ENCODE data around the gene TARBP1. TPM values are rescaled to one million over a fixed set of nuclear protein-coding genes. Genes with fewer than 3 reads are reported as not detected.
A peak's percentile ranks its signal among the peaks of the same experiment; 100 is the strongest.

Gene TARBP1
- total and polyA plus RNA-seq, 2 of the 13 experiments (the other 11 are each of a cell fraction or from before 2014, with no cell fraction given) = 37.7 to 67.0 TPM

DNA sequence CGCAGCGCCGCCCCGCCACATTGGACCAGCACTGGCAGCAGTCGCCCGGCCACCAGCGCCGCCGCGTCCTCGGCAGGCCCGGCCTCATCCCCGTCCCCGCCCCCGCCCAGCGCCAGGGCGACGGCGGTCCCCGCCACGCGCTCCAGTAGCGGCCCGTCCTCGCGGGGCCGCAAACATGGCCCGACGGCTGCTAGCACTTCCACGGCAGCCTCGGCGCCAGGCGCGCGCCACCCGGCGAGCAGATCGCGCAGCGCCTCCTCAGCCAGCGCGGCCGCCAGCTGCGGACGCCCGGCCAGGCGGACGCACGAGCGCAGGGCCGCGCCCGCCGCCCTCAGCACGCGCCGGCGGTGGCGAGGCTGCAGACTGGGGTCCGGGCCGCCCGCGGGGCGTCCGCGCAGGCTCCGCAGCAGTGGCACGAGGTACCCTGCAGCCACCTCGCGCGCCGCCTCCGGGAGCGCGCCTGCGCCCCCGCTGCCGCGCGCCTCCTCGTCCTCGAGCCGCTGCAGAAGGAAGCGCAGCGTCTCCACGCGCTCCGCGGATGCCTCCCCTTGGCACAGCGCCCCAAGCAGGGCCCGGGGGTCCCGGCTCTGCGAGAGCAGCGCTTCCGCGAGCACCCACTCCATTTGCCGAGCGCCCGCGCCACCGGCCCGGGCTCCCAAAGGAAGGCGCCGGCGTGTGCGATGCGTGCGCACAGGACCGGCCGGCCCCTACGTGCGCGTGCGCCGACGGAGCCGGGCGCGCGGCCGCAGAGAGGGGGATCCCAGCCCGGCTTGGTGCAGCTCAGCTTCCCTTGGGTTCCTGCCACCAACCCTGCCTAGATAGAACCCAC, at the start of gene TARBP1 (continued):
- TF ChIP-seq, protein P1, sequence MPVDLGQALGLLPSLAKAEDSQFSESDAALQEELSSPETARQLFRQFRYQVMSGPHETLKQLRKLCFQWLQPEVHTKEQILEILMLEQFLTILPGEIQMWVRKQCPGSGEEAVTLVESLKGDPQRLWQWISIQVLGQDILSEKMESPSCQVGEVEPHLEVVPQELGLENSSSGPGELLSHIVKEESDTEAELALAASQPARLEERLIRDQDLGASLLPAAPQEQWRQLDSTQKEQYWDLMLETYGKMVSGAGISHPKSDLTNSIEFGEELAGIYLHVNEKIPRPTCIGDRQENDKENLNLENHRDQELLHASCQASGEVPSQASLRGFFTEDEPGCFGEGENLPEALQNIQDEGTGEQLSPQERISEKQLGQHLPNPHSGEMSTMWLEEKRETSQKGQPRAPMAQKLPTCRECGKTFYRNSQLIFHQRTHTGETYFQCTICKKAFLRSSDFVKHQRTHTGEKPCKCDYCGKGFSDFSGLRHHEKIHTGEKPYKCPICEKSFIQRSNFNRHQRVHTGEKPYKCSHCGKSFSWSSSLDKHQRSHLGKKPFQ (CRISPR knock-in tag; IDR thresholded peaks at IDR 0.05; ENCODE audit: insufficient replicate concordance) = no peak
- TF ChIP-seq, protein P2, sequence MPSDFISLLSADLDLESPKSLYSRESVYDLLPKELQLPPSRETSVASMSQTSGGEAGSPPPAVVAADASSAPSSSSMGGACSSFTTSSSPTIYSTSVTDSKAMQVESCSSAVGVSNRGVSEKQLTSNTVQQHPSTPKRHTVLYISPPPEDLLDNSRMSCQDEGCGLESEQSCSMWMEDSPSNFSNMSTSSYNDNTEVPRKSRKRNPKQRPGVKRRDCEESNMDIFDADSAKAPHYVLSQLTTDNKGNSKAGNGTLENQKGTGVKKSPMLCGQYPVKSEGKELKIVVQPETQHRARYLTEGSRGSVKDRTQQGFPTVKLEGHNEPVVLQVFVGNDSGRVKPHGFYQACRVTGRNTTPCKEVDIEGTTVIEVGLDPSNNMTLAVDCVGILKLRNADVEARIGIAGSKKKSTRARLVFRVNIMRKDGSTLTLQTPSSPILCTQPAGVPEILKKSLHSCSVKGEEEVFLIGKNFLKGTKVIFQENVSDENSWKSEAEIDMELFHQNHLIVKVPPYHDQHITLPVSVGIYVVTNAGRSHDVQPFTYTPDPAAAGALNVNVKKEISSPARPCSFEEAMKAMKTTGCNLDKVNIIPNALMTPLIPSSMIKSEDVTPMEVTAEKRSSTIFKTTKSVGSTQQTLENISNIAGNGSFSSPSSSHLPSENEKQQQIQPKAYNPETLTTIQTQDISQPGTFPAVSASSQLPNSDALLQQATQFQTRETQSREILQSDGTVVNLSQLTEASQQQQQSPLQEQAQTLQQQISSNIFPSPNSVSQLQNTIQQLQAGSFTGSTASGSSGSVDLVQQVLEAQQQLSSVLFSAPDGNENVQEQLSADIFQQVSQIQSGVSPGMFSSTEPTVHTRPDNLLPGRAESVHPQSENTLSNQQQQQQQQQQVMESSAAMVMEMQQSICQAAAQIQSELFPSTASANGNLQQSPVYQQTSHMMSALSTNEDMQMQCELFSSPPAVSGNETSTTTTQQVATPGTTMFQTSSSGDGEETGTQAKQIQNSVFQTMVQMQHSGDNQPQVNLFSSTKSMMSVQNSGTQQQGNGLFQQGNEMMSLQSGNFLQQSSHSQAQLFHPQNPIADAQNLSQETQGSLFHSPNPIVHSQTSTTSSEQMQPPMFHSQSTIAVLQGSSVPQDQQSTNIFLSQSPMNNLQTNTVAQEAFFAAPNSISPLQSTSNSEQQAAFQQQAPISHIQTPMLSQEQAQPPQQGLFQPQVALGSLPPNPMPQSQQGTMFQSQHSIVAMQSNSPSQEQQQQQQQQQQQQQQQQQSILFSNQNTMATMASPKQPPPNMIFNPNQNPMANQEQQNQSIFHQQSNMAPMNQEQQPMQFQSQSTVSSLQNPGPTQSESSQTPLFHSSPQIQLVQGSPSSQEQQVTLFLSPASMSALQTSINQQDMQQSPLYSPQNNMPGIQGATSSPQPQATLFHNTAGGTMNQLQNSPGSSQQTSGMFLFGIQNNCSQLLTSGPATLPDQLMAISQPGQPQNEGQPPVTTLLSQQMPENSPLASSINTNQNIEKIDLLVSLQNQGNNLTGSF (CRISPR knock-in tag; IDR thresholded peaks at IDR 0.05) = no peak
- no peak for TF ChIP-seq PRPF4 (IDR thresholded peaks at IDR 0.05; ENCODE audit: low read depth, low read length, poor library complexity, severe bottlenecking)
- TF ChIP-seq, protein P3, sequence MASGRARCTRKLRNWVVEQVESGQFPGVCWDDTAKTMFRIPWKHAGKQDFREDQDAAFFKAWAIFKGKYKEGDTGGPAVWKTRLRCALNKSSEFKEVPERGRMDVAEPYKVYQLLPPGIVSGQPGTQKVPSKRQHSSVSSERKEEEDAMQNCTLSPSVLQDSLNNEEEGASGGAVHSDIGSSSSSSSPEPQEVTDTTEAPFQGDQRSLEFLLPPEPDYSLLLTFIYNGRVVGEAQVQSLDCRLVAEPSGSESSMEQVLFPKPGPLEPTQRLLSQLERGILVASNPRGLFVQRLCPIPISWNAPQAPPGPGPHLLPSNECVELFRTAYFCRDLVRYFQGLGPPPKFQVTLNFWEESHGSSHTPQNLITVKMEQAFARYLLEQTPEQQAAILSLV (CRISPR knock-in tag; IDR thresholded peaks at IDR 0.05; ENCODE audit: borderline replicate concordance) = peak; percentile 46; the same call in 1 of the 2 replicates
- no peak for TF ChIP-seq FOXP1 (IDR thresholded peaks at IDR 0.05)
- TF ChIP-seq FOXP1 (CRISPR knock-in tag; IDR thresholded peaks at IDR 0.05) = no peak
- peak; percentile 62; the same call in 1 of the 2 replicates for TF ChIP-seq TAF1 (CRISPR knock-in tag; IDR thresholded peaks at IDR 0.05)
- no peak for TF ChIP-seq MIXL1 (CRISPR knock-in tag; IDR thresholded peaks at IDR 0.05)
- TF ChIP-seq ZNF543 (CRISPR knock-in tag; IDR thresholded peaks at IDR 0.05) = no peak
- TF ChIP-seq AGO1 (IDR thresholded peaks at IDR 0.05; ENCODE audit: low read depth, low read length, poor library complexity, severe bottlenecking) = no peak
- TF ChIP-seq, protein P4, sequence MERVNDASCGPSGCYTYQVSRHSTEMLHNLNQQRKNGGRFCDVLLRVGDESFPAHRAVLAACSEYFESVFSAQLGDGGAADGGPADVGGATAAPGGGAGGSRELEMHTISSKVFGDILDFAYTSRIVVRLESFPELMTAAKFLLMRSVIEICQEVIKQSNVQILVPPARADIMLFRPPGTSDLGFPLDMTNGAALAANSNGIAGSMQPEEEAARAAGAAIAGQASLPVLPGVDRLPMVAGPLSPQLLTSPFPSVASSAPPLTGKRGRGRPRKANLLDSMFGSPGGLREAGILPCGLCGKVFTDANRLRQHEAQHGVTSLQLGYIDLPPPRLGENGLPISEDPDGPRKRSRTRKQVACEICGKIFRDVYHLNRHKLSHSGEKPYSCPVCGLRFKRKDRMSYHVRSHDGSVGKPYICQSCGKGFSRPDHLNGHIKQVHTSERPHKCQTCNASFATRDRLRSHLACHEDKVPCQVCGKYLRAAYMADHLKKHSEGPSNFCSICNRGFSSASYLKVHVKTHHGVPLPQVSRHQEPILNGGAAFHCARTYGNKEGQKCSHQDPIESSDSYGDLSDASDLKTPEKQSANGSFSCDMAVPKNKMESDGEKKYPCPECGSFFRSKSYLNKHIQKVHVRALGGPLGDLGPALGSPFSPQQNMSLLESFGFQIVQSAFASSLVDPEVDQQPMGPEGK (CRISPR knock-in tag; IDR thresholded peaks at IDR 0.05) = 0 out of 2 replicates have a peak, but pooled peaks have one; percentile 5
- TF ChIP-seq HIVEP1 (CRISPR knock-in tag; IDR thresholded peaks at IDR 0.05) = no peak
- no peak for TF ChIP-seq KLF11 (CRISPR knock-in tag; IDR thresholded peaks at IDR 0.05)
- TF ChIP-seq HOXA3 (CRISPR knock-in tag; IDR thresholded peaks at IDR 0.05) = no peak; the same call in 1 of the 2 replicates
- TF ChIP-seq ARNTL (CRISPR knock-in tag; IDR thresholded peaks at IDR 0.05) = no peak
- TF ChIP-seq NFATC3 (CRISPR knock-in tag; IDR thresholded peaks at IDR 0.05) = no peak
- TF ChIP-seq MED8 (CRISPR knock-in tag; IDR thresholded peaks at IDR 0.05; ENCODE audit: insufficient replicate concordance) = peak; percentile 42
- TF ChIP-seq ISL2 (CRISPR knock-in tag; IDR thresholded peaks at IDR 0.05) = no peak; the same call in 1 of the 2 replicates
- TF ChIP-seq SAFB2 (CRISPR knock-in tag; IDR thresholded peaks at IDR 0.05; ENCODE audit: borderline replicate concordance, low read depth) = 0 out of 2 replicates have a peak, but pooled peaks have one; percentile 3
- no peak for TF ChIP-seq SIN3B (IDR thresholded peaks at IDR 0.05; ENCODE audit: low read length)
